HEK293 (cell line): ENCODE measurements around the gene ZNF865.

ENCODE experiments used
- CTCF ChIA-PET: fragments of 350-600 bp; formaldehyde crosslinking; extraction: SDS; loops from one replicate; lab custom pipeline; 2021; ENCODE audit warnings: antibody characterized with exemption; lab: Yijun Ruan, JAX
- POLR2A ChIA-PET: fragments of 300-600 bp; formaldehyde crosslinking; extraction: SDS; loops from one replicate; lab custom pipeline; 2020; ENCODE audit warnings: antibody characterized with exemption, inconsistent platforms; lab: Yijun Ruan, JAX
- H3K27ac ChIP-seq: fragments of 200-500 bp; sonication (Bioruptor generic); 2 replicates; pipeline ENCODE4 v1.5.1; 2014; ENCODE audit warnings: low read depth, low read length, control low read depth, inconsistent platforms; ENCODE audit errors: extremely low read depth
- H3K36me3 ChIP-seq, 2 experiments: fragments of 200-500 bp in 1 of 2; sonication (Bioruptor generic) in 1 of 2; 1 replicate in 1 of 2; 2 replicates in 1 of 2; pipeline ENCODE4 v1.5.1; 2014 to 2017; ENCODE audit warnings: inconsistent platforms in 2 of 2, low read length in 2 of 2; ENCODE audit not compliant: control insufficient read depth in 2 of 2, insufficient read depth in 1 of 2
- H3K4me1 ChIP-seq: fragments of 200-500 bp; sonication (Bioruptor generic); 2 replicates; pipeline ENCODE4 v1.5.1; 2014; ENCODE audit warnings: mild to moderate bottlenecking, low read length, inconsistent platforms; ENCODE audit not compliant: control insufficient read depth, insufficient read depth
- H3K4me3 ChIP-seq: 2 replicates; pipeline ENCODE4 v1.5.1; 2011; ENCODE audit warnings: low read depth, mild to moderate bottlenecking, control low read depth, low read length, moderate library complexity
- H3K9me3 ChIP-seq: fragments of 200-500 bp; sonication (Bioruptor generic); 2 replicates; pipeline ENCODE4 v1.5.1; 2014; ENCODE audit warnings: low read depth, low read length, inconsistent platforms; ENCODE audit not compliant: control insufficient read depth, insufficient read depth
- MZF1 ChIP-seq: fragments of 450-650 bp; formaldehyde crosslinking; IDR thresholded peaks from 2 replicates; pipeline ENCODE4 v1.5.1; 2017; ENCODE audit warnings: missing biosample characterization, missing genetic modification characterization, borderline replicate concordance
- PRDM6 ChIP-seq: fragments of 450-650 bp; formaldehyde crosslinking; IDR thresholded peaks from 2 replicates; pipeline ENCODE4 v1.5.1; 2017; ENCODE audit warnings: missing biosample characterization, missing genetic modification characterization
- SP2 ChIP-seq: fragments of 450-650 bp; formaldehyde crosslinking; IDR thresholded peaks from 2 replicates; pipeline ENCODE4 v1.5.1; 2016; ENCODE audit warnings: missing biosample characterization, missing genetic modification characterization
- ZBTB10 ChIP-seq: fragments of 450-650 bp; formaldehyde crosslinking; IDR thresholded peaks from 2 replicates; pipeline ENCODE4 v1.5.1; 2016; ENCODE audit warnings: missing biosample characterization, missing genetic modification characterization
- ZBTB8A ChIP-seq: fragments of 450-650 bp; formaldehyde crosslinking; IDR thresholded peaks from 2 replicates; pipeline ENCODE4 v1.5.1; 2016; ENCODE audit warnings: missing biosample characterization, missing genetic modification characterization
- ZNF112 ChIP-seq: fragments of 450-650 bp; formaldehyde crosslinking; IDR thresholded peaks from 2 replicates; pipeline ENCODE4 v1.5.0; 2017; ENCODE audit warnings: missing biosample characterization, missing genetic modification characterization
- ZNF266 ChIP-seq: fragments of 450-650 bp; formaldehyde crosslinking; IDR thresholded peaks from 2 replicates; pipeline ENCODE4 v1.5.1; 2016; ENCODE audit warnings: missing biosample characterization, missing genetic modification characterization, low read depth
- ZNF350 ChIP-seq: fragments of 450-650 bp; formaldehyde crosslinking; IDR thresholded peaks from 2 replicates; pipeline ENCODE4 v1.5.0; 2017; ENCODE audit warnings: missing biosample characterization, mild to moderate bottlenecking, missing genetic modification characterization
- ZNF449 ChIP-seq: fragments of 450-650 bp; formaldehyde crosslinking; IDR thresholded peaks from 2 replicates; pipeline ENCODE4 v1.5.1; 2017; ENCODE audit warnings: missing biosample characterization, mild to moderate bottlenecking, missing genetic modification characterization, moderate library complexity
- ZNF530 ChIP-seq: fragments of 450-650 bp; formaldehyde crosslinking; IDR thresholded peaks from 2 replicates; pipeline ENCODE4 v1.5.1; 2016; ENCODE audit warnings: low read depth, missing biosample characterization, missing genetic modification characterization
- ZNF585B ChIP-seq: fragments of 450-650 bp; formaldehyde crosslinking; IDR thresholded peaks from 2 replicates; pipeline ENCODE4 v1.5.1; 2016; ENCODE audit warnings: missing biosample characterization, missing genetic modification characterization
- ZNF621 ChIP-seq: fragments of 450-650 bp; formaldehyde crosslinking; IDR thresholded peaks from 2 replicates; pipeline ENCODE4 v1.5.1; 2017; ENCODE audit warnings: missing biosample characterization, missing genetic modification characterization
- ZNF792 ChIP-seq: fragments of 450-650 bp; formaldehyde crosslinking; IDR thresholded peaks from 2 replicates; pipeline ENCODE4 v1.5.1; 2016; ENCODE audit warnings: missing biosample characterization, missing genetic modification characterization
- ZXDB ChIP-seq: fragments of 450-650 bp; formaldehyde crosslinking; IDR thresholded peaks from 2 replicates; pipeline ENCODE4 v1.5.1; 2016; ENCODE audit warnings: missing biosample characterization, missing genetic modification characterization
- TF ChIP-seq, protein P1 (sequence below): fragments of 450-650 bp; formaldehyde crosslinking; IDR thresholded peaks from 2 replicates; pipeline ENCODE4 v1.5.1; 2016; ENCODE audit warnings: missing biosample characterization, missing genetic modification characterization, borderline replicate concordance
- TF ChIP-seq, protein P2 (sequence below): fragments of 450-650 bp; formaldehyde crosslinking; conservative IDR thresholded peaks from 2 replicates; pipeline ENCODE4 v1.5.1; 2016; ENCODE audit warnings: low read depth, missing biosample characterization, missing genetic modification characterization
- TF ChIP-seq, protein P3 (sequence below): fragments of 450-650 bp; formaldehyde crosslinking; IDR thresholded peaks from 2 replicates; pipeline ENCODE4; 2016; ENCODE audit warnings: missing biosample characterization, missing genetic modification characterization

The ZNF865 gene

DNA sequence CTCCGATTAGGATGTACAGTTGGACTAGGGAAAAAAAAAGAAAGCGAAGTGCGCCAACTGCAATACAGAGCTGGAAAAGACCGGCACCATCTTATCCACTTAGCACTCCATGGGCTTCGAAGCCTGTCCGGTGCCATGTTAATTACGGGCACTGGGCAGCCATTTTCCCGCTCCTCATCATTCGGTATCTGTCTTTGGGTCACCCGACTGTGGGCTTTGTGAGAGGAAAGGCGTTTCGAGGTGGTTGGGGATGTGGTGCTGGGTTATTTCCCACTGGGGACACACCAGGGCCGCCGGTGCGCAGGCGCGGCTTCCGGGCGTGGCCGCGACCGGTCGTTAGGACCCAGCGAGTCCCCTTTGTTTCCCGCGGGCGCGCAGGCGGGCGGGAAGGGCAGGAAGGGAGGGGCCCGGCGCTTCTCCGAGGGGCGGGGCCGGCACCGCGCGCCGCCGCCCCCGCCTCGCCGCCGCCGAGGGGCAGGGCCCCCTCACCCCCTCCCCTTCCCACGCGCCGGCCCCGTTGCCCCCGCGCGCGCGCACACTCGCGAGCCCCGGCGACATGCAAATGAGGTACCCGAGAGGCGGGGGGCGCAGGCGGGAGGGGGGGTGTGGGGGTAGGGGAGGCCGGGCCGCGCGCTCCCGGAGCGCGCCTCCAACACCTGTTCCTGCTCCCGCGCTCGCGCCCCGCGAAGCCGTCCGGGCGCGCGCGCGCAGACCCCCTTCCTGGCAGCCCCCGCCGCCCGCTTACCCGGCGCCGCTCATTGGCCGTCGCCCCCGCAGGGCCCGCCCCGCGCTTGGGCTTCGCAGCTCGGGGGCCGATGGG is 5.4 kb upstream of the ZNF865 start, which contains the start of gene ZNF524 (continued):
- no peak for TF ChIP-seq PRDM6 (tag by site-specific recombination)
- TF ChIP-seq, protein P1, sequence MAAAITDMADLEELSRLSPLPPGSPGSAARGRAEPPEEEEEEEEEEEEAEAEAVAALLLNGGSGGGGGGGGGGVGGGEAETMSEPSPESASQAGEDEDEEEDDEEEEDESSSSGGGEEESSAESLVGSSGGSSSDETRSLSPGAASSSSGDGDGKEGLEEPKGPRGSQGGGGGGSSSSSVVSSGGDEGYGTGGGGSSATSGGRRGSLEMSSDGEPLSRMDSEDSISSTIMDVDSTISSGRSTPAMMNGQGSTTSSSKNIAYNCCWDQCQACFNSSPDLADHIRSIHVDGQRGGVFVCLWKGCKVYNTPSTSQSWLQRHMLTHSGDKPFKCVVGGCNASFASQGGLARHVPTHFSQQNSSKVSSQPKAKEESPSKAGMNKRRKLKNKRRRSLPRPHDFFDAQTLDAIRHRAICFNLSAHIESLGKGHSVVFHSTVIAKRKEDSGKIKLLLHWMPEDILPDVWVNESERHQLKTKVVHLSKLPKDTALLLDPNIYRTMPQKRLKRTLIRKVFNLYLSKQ (tag by site-specific recombination), result no peak
- no peak for TF ChIP-seq ZNF792 (tag by site-specific recombination)
- peak; percentile 93 for TF ChIP-seq ZXDB (tag by site-specific recombination)
- no peak for TF ChIP-seq ZNF621
- TF ChIP-seq ZNF112 (tag by site-specific recombination), result no peak
- TF ChIP-seq ZBTB8A (tag by site-specific recombination), result peak; percentile 32
- TF ChIP-seq, protein P2, sequence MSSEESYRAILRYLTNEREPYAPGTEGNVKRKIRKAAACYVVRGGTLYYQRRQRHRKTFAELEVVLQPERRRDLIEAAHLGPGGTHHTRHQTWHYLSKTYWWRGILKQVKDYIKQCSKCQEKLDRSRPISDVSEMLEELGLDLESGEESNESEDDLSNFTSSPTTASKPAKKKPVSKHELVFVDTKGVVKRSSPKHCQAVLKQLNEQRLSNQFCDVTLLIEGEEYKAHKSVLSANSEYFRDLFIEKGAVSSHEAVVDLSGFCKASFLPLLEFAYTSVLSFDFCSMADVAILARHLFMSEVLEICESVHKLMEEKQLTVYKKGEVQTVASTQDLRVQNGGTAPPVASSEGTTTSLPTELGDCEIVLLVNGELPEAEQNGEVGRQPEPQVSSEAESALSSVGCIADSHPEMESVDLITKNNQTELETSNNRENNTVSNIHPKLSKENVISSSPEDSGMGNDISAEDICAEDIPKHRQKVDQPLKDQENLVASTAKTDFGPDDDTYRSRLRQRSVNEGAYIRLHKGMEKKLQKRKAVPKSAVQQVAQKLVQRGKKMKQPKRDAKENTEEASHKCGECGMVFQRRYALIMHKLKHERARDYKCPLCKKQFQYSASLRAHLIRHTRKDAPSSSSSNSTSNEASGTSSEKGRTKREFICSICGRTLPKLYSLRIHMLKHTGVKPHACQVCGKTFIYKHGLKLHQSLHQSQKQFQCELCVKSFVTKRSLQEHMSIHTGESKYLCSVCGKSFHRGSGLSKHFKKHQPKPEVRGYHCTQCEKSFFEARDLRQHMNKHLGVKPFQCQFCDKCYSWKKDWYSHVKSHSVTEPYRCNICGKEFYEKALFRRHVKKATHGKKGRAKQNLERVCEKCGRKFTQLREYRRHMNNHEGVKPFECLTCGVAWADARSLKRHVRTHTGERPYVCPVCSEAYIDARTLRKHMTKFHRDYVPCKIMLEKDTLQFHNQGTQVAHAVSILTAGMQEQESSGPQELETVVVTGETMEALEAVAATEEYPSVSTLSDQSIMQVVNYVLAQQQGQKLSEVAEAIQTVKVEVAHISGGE (tag by site-specific recombination), result peak; percentile 18
- TF ChIP-seq MZF1 (tag by site-specific recombination), result no peak
- no peak for TF ChIP-seq ZNF585B (tag by site-specific recombination)
- TF ChIP-seq, protein P3, sequence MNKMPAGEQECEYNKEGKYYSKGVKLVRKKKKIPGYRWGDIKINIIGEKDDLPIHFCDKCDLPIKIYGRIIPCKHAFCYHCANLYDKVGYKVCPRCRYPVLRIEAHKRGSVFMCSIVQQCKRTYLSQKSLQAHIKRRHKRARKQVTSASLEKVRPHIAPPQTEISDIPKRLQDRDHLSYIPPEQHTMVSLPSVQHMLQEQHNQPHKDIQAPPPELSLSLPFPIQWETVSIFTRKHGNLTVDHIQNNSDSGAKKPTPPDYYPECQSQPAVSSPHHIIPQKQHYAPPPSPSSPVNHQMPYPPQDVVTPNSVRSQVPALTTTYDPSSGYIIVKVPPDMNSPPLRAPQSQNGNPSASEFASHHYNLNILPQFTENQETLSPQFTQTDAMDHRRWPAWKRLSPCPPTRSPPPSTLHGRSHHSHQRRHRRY, result no peak
- no peak for TF ChIP-seq ZNF350 (tag by site-specific recombination)

- ChIA-PET POLR2A (interaction anchor here (0.5 to 4.4 kb wide), 10 partner anchors 14 to 341 kb away, joined by 3 to 71 read pairs (median 10); partner anchors contain the start of genes ISOC2, KMT5C, NAT14 and PPP6R1), CTCF (interaction anchor here (2.9 kb wide), 1 partner anchor 133 kb away, joined by 8 read pairs; no protein-coding TSS in a partner anchor)
- peak overlapping the region; percentile 66 for H3K27ac ChIP-seq
- peaks cover 3% of the 10 kb centered on the region; the same call in 1 of the 2 replicates for H3K4me1 ChIP-seq
- peak overlapping the region; percentile 97 for H3K4me3 ChIP-seq
- H3K9me3 ChIP-seq, result no peaks in the 10 kb centered on the region
- peaks cover 10 to 17% of the 10 kb centered on the region in 2 experiments; a peak in 2 of 3 replicates for H3K36me3 ChIP-seq
- TF ChIP-seq SP2 (0 out of 2 replicates have a peak, but pooled peaks have one; percentile 5), ZBTB10 (tag by site-specific recombination) (peak; percentile 76), ZNF449 (peak; percentile 38; the same call in 1 of the 2 replicates), ZNF266 (tag by site-specific recombination) (no peak), ZNF530 (no peak), MZF1 (tag by site-specific recombination) (no peak)
- TF ChIP-seq, protein P2 (tag by site-specific recombination), result no peak
Measured at GRCh38 chr19:55600662-55601028, 4.8 kb upstream of the ZNF865 start.
